SK-N-SH treated with all-trans-retinoic acid at 6 μM for 48 hours (cell line): ENCODE data around the gene FN1.

ENCODE experiments used
- ATAC-seq: fragments of 200-7000 bp; cut with Tn5 transposase; 3 replicates; pipeline ENCODE4 v1.9.1; 2020; ENCODE audit warnings: mild to moderate bottlenecking, moderate library complexity
- ARNTL ChIP-seq: fragments of 450-650 bp; formaldehyde crosslinking; IDR thresholded peaks from 2 replicates; pipeline ENCODE4 v1.5.0; 2020; ENCODE audit warnings: low read depth, mild to moderate bottlenecking, moderate library complexity, borderline replicate concordance
- BACH2 ChIP-seq: fragments of 250-450 bp; sonication (Bioruptor Pico); IDR thresholded peaks from 2 replicates; pipeline ENCODE4 v1.9.0; 2021; ENCODE audit warnings: mild to moderate bottlenecking, borderline replicate concordance
- CSDC2 ChIP-seq: fragments of 250-450 bp; sonication (Bioruptor Pico); IDR thresholded peaks from 2 replicates; pipeline ENCODE4 v1.5.0; 2020; ENCODE audit warnings: mild to moderate bottlenecking, moderate library complexity
- ESRRG ChIP-seq: fragments of 250-450 bp; sonication (Bioruptor Pico); IDR thresholded peaks from 2 replicates; pipeline ENCODE4 v1.6.1; 2021; ENCODE audit warnings: mild to moderate bottlenecking
- ISL1 ChIP-seq: fragments of 250-450 bp; sonication (Bioruptor Pico); IDR thresholded peaks from 2 replicates; pipeline ENCODE4 v2.1.2; 2022; ENCODE audit warnings: mild to moderate bottlenecking, moderate library complexity
- OSR1 ChIP-seq: fragments of 250-450 bp; sonication (Bioruptor Pico); IDR thresholded peaks from 2 replicates; pipeline ENCODE4 v1.8.0; 2022; ENCODE audit warnings: moderate library complexity, mild to moderate bottlenecking, inconsistent platforms
- PATZ1 ChIP-seq: fragments of 250-450 bp; sonication (Bioruptor Pico); IDR thresholded peaks from 2 replicates; pipeline ENCODE4 v1.8.0; 2020; ENCODE audit warnings: mild to moderate bottlenecking, moderate library complexity, borderline replicate concordance
- POU6F1 ChIP-seq: fragments of 250-450 bp; sonication (Bioruptor Pico); IDR thresholded peaks from 2 replicates; pipeline ENCODE4 v1.8.0; 2021; ENCODE audit warnings: low read depth, mild to moderate bottlenecking, moderate library complexity, borderline replicate concordance
- RARB ChIP-seq: fragments of 250-450 bp; sonication (Bioruptor Pico); IDR thresholded peaks from 2 replicates; pipeline ENCODE4 v1.8.0; 2021; ENCODE audit warnings: mild to moderate bottlenecking, moderate library complexity
- SNAI2 ChIP-seq: fragments of 250-450 bp; sonication (Bioruptor Pico); IDR thresholded peaks from 2 replicates; pipeline ENCODE4 v1.5.0; 2020; ENCODE audit warnings: mild to moderate bottlenecking, moderate library complexity
- TCF4 ChIP-seq: fragments of 250-450 bp; sonication (Bioruptor Pico); IDR thresholded peaks from 2 replicates; pipeline ENCODE4 v1.8.0; 2021; ENCODE audit warnings: mild to moderate bottlenecking, moderate library complexity, borderline replicate concordance
- TOX ChIP-seq: fragments of 250-450 bp; sonication (Bioruptor Pico); IDR thresholded peaks from 2 replicates; pipeline ENCODE4 v1.8.0; 2021; ENCODE audit warnings: mild to moderate bottlenecking, moderate library complexity, borderline replicate concordance
- TSHZ2 ChIP-seq: fragments of 250-450 bp; sonication (Bioruptor Pico); IDR thresholded peaks from 2 replicates; pipeline ENCODE4 v1.5.0; 2020; ENCODE audit warnings: mild to moderate bottlenecking, moderate library complexity
- ZC3H10 ChIP-seq: fragments of 250-450 bp; sonication (Bioruptor Pico); IDR thresholded peaks from 2 replicates; pipeline ENCODE4 v1.5.1; 2021; ENCODE audit warnings: mild to moderate bottlenecking, moderate library complexity
- ZFP3 ChIP-seq: fragments of 250-450 bp; sonication (Bioruptor Pico); IDR thresholded peaks from 2 replicates; pipeline ENCODE4 v1.5.0; 2020; ENCODE audit warnings: mild to moderate bottlenecking, moderate library complexity
- ZFP30 ChIP-seq: fragments of 450-650 bp; formaldehyde crosslinking; IDR thresholded peaks from 2 replicates; pipeline ENCODE4 v1.5.0; 2022; ENCODE audit warnings: mild to moderate bottlenecking, moderate library complexity
- ZNF565 ChIP-seq: fragments of 450-650 bp; formaldehyde crosslinking; conservative IDR thresholded peaks from 2 replicates; pipeline ENCODE4 v1.5.0; 2020; ENCODE audit warnings: low read depth, mild to moderate bottlenecking, moderate library complexity
- ZNF70 ChIP-seq: fragments of 450-650 bp; formaldehyde crosslinking; IDR thresholded peaks from 2 replicates; pipeline ENCODE4 v1.5.0; 2020; ENCODE audit warnings: mild to moderate bottlenecking, moderate library complexity
- ZNF8 ChIP-seq: fragments of 450-650 bp; formaldehyde crosslinking; IDR thresholded peaks from 2 replicates; pipeline ENCODE4 v1.5.0; 2020; ENCODE audit warnings: mild to moderate bottlenecking, moderate library complexity
- TF ChIP-seq, protein P1 (sequence below): fragments of 250-450 bp; sonication (Bioruptor Pico); IDR thresholded peaks from 2 replicates; pipeline ENCODE4 v1.5.1; 2021; ENCODE audit warnings: mild to moderate bottlenecking, moderate library complexity
- TF ChIP-seq, protein P2 (sequence below): fragments of 250-450 bp; sonication (Bioruptor Pico); IDR thresholded peaks from 2 replicates; pipeline ENCODE4 v1.5.1; 2020; ENCODE audit warnings: low read depth, mild to moderate bottlenecking, moderate library complexity

The FN1 gene

GRCh38 chr2:215435870-215436704, at the start of gene FN1:
Gene FN1, minus strand, starts transcription at chr2:215436068. Its CDS starts 266 bp downstream, at chr2:215435802.
- TF ChIP-seq, protein P1, sequence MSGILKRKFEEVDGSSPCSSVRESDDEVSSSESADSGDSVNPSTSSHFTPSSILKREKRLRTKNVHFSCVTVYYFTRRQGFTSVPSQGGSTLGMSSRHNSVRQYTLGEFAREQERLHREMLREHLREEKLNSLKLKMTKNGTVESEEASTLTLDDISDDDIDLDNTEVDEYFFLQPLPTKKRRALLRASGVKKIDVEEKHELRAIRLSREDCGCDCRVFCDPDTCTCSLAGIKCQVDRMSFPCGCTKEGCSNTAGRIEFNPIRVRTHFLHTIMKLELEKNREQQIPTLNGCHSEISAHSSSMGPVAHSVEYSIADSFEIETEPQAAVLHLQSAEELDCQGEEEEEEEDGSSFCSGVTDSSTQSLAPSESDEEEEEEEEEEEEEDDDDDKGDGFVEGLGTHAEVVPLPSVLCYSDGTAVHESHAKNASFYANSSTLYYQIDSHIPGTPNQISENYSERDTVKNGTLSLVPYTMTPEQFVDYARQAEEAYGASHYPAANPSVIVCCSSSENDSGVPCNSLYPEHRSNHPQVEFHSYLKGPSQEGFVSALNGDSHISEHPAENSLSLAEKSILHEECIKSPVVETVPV (CRISPR knock-in tag): no peak
- TF ChIP-seq POU6F1 (CRISPR knock-in tag): no peak
- no peak for TF ChIP-seq CSDC2 (CRISPR knock-in tag)
- TF ChIP-seq RARB: no peak
- no peak for TF ChIP-seq SNAI2 (CRISPR knock-in tag)
- no peak for TF ChIP-seq ZNF8 (CRISPR knock-in tag)
- no peak for TF ChIP-seq ZNF565 (CRISPR knock-in tag)
- TF ChIP-seq ESRRG (CRISPR knock-in tag): no peak
- no peak for TF ChIP-seq TSHZ2 (CRISPR knock-in tag)
- TF ChIP-seq ZFP30 (CRISPR knock-in tag): no peak
- TF ChIP-seq ISL1 (CRISPR knock-in tag): no peak
- TF ChIP-seq ZC3H10: peak; percentile 16; the same call in 1 of the 2 replicates
- peak; percentile 18; the same call in 1 of the 2 replicates for TF ChIP-seq PATZ1 (CRISPR knock-in tag)
- no peak for TF ChIP-seq TOX (CRISPR knock-in tag)
- no peak for TF ChIP-seq TCF4 (CRISPR knock-in tag)
- TF ChIP-seq ARNTL (CRISPR knock-in tag): no peak
- TF ChIP-seq BACH2 (CRISPR knock-in tag): no peak
- peak; percentile 82 for ATAC-seq

GRCh38 chr2:215485032-215485431, 49.2 kb upstream of the FN1 start:
- TF ChIP-seq CSDC2 (CRISPR knock-in tag) (no peak), ZNF8 (CRISPR knock-in tag) (no peak), ZFP30 (CRISPR knock-in tag) (no peak), ZFP3 (CRISPR knock-in tag) (no peak), ZC3H10 (no peak), ESRRG (CRISPR knock-in tag) (no peak)
- TF ChIP-seq, protein P1 (CRISPR knock-in tag): no peak
- TF ChIP-seq, all 23 proteins: peak for 0
- no peak for ATAC-seq

DNA sequence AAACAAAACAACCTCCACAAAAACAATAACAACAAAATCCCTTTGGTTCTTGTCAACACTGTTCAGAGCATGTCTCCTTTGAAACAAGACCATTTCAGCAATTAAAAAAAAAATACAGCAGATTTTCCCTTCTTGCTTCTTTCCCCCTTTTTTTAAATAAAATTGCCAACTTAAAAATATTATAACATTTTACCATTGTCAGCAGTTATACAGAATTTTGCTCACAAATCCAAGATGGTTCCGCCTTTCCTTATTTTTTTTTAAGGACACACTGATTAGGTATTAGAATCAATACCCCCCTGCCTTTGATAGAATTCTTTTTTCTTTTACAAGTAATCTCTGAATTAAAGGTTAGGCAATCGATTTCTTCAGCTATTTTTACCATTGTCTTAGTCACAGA, 48.7 kb upstream of the FN1 start:
- ATAC-seq: no peak
- TF ChIP-seq, protein P2, sequence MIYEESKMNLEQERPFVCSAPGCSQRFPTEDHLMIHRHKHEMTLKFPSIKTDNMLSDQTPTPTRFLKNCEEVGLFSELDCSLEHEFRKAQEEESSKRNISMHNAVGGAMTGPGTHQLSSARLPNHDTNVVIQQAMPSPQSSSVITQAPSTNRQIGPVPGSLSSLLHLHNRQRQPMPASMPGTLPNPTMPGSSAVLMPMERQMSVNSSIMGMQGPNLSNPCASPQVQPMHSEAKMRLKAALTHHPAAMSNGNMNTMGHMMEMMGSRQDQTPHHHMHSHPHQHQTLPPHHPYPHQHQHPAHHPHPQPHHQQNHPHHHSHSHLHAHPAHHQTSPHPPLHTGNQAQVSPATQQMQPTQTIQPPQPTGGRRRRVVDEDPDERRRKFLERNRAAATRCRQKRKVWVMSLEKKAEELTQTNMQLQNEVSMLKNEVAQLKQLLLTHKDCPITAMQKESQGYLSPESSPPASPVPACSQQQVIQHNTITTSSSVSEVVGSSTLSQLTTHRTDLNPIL (CRISPR knock-in tag): no peak
- no peak for TF ChIP-seq ZFP30 (CRISPR knock-in tag)
- no peak for TF ChIP-seq ZC3H10
- no peak for TF ChIP-seq ZNF565 (CRISPR knock-in tag)
- no peak for TF ChIP-seq TSHZ2 (CRISPR knock-in tag)
- TF ChIP-seq ESRRG (CRISPR knock-in tag): no peak
- no peak for TF ChIP-seq ZNF70 (CRISPR knock-in tag)
- no peak for TF ChIP-seq OSR1 (CRISPR knock-in tag)
